GM12892 (cell line): ENCODE data around the gene PDE7B.

Source experiments
- POLR2A ChIP-seq: IDR thresholded peaks from 2 replicates; pipeline ENCODE4 v1.6.1; 2011; ENCODE audit warnings: low read depth, low read length, control low read depth
- POLR2AphosphoS5 ChIP-seq: IDR thresholded peaks from 2 replicates; pipeline ENCODE4 v1.6.1; 2011; ENCODE audit warnings: low read depth, low read length, control low read depth

- no peak for TF ChIP-seq POLR2AphosphoS5
- TF ChIP-seq POLR2A: no peak
Observed at GRCh38 chr6:136137739-136138402, 286.4 kb downstream of the PDE7B start.
